Measurements from ENCODE around the gene RAB20.

GRCh38 chr13:110501188-110501587, 60.3 kb downstream of the RAB20 start:
- no peak for TF ChIP-seq EZH2phosphoT487 (IDR thresholded peaks at IDR 0.05; ENCODE audit: borderline replicate concordance)
- TF ChIP-seq, protein P1, sequence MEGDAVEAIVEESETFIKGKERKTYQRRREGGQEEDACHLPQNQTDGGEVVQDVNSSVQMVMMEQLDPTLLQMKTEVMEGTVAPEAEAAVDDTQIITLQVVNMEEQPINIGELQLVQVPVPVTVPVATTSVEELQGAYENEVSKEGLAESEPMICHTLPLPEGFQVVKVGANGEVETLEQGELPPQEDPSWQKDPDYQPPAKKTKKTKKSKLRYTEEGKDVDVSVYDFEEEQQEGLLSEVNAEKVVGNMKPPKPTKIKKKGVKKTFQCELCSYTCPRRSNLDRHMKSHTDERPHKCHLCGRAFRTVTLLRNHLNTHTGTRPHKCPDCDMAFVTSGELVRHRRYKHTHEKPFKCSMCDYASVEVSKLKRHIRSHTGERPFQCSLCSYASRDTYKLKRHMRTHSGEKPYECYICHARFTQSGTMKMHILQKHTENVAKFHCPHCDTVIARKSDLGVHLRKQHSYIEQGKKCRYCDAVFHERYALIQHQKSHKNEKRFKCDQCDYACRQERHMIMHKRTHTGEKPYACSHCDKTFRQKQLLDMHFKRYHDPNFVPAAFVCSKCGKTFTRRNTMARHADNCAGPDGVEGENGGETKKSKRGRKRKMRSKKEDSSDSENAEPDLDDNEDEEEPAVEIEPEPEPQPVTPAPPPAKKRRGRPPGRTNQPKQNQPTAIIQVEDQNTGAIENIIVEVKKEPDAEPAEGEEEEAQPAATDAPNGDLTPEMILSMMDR (conservative IDR thresholded peaks at IDR 0.05; ENCODE audit: low read length) = no peak
